OCI-LY1 (cell line): ENCODE results near the gene GASK1A.
"Not testable (repeated sequence)": the region's sequence is repeated elsewhere in the genome, so short reads cannot be mapped to it uniquely, and the experiment has no call there.

ENCODE experiments used
- H2AFZ ChIP-seq: fragments of 200-600 bp; sonication (generic), shearing (Covaris generic); 2 replicates; pipeline ENCODE4 v1.6.0; 2014; ENCODE audit warnings: antibody characterized with exemption, mild to moderate bottlenecking, low read length
- H3F3A ChIP-seq: fragments of 200-600 bp; sonication (generic), shearing (Covaris generic); 2 replicates; pipeline ENCODE4 v1.6.0; 2014; ENCODE audit warnings: mild to moderate bottlenecking, antibody characterized with exemption, low read length, moderate library complexity; ENCODE audit not compliant: insufficient read depth
- H3K27ac ChIP-seq: fragments of 200-600 bp; sonication (generic); 2 replicates; pipeline ENCODE4 v1.5.1; 2014; ENCODE audit warnings: low read length, mixed run types, mild to moderate bottlenecking, low read depth; ENCODE audit not compliant: poor library complexity, severe bottlenecking
- H3K27me3 ChIP-seq: fragments of 200-600 bp; sonication (generic); 2 replicates; pipeline ENCODE4 v1.6.0; 2014; ENCODE audit warnings: antibody characterized with exemption, mild to moderate bottlenecking, low read length, moderate library complexity; ENCODE audit not compliant: insufficient read depth
- H3K36me3 ChIP-seq: fragments of 200-600 bp; sonication (generic); 2 replicates; pipeline ENCODE4 v1.6.1; 2014; ENCODE audit warnings: mild to moderate bottlenecking, antibody characterized with exemption, low read length, moderate library complexity, mixed read lengths; ENCODE audit not compliant: insufficient read depth
- H3K4me1 ChIP-seq: fragments of 200-600 bp; sonication (generic); 2 replicates; pipeline ENCODE4 v1.5.1; 2014; ENCODE audit warnings: mild to moderate bottlenecking, low read length, moderate library complexity; ENCODE audit not compliant: insufficient read depth, severe bottlenecking
- H3K4me2 ChIP-seq: fragments of 200-600 bp; sonication (generic), shearing (Covaris generic); 2 replicates; pipeline ENCODE4 v1.6.1; 2014; ENCODE audit warnings: low read length
- H3K4me3 ChIP-seq: fragments of 200-600 bp; sonication (generic); 2 replicates; pipeline ENCODE4 v1.5.1; 2014; ENCODE audit warnings: low read length, low read depth, mild to moderate bottlenecking, mixed read lengths; ENCODE audit not compliant: poor library complexity, severe bottlenecking
- H3K79me2 ChIP-seq: fragments of 200-600 bp; shearing (Covaris generic); 2 replicates; pipeline ENCODE4 v1.6.1; 2016; ENCODE audit warnings: mixed run types, low read length, mixed read lengths; ENCODE audit not compliant: insufficient read depth
- H3K9ac ChIP-seq: fragments of 200-600 bp; sonication (generic), shearing (Covaris generic); 2 replicates; pipeline ENCODE4 v1.6.1; 2014; ENCODE audit warnings: mild to moderate bottlenecking, low read length, mixed read lengths
- H3K9me2 ChIP-seq: fragments of 200-600 bp; sonication (generic), shearing (Covaris generic); 2 replicates; pipeline ENCODE4 v1.6.1; 2014; ENCODE audit warnings: low read depth, mild to moderate bottlenecking, low read length, mixed read lengths
- H3K9me3 ChIP-seq: fragments of 200-600 bp; shearing (Covaris generic); 2 replicates; pipeline ENCODE4 v1.6.1; 2014; ENCODE audit warnings: low read length, mixed read lengths
- H4K20me1 ChIP-seq: fragments of 200-600 bp; sonication (generic), shearing (Covaris generic); 2 replicates; pipeline ENCODE4 v1.6.0; 2016; ENCODE audit warnings: mild to moderate bottlenecking, low read length; ENCODE audit not compliant: insufficient read depth
- EZH2 ChIP-seq: fragments of 200-600 bp; sonication (generic), shearing (Covaris generic); IDR thresholded peaks from 2 replicates; pipeline ENCODE4 v1.8.0; 2017; ENCODE audit warnings: borderline replicate concordance, mixed run types, mild to moderate bottlenecking, antibody characterized with exemption, low read length, moderate library complexity, mixed read lengths
- TF ChIP-seq, protein P1 (sequence below): fragments of 200-600 bp; sonication (generic), shearing (Covaris generic); IDR thresholded peaks from 2 replicates; pipeline ENCODE4 v1.5.1; 2017; ENCODE audit warnings: mild to moderate bottlenecking, antibody characterized with exemption, low read length, moderate library complexity, mixed read lengths

The GASK1A gene

DNA sequence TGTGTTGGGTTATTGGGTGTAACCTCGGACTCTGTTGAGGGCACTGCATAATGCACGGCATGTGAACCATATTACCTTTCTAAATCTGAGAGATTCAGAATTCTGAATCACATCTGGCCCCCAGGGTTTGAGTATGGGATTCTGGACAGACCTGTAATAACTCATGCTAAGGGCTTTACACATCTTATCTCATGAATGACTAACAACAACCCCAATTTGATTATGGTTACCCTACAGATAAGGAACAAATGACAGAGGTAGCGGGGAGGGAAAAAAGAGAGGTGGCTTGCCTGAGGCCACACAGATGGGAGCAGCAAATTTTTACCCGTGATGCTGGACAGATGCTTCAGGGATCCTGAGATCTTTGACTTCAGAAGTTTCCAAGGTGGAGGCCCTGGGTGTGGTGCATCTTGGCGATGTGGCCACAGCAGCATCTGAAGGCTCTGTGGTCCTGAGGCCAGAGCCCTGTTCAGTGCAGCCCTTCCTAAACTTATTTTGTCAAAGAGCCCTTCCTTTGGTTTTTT lies 83.0 kb downstream of the GASK1A start:
- H3K9ac ChIP-seq = no peak overlapping the region
- no peak overlapping the region for H3K27ac ChIP-seq

GRCh38 chr3:43062564-43063040 lies 83.5 kb downstream of the GASK1A start:
- Histone ChIP-seq H3K9me2 (no peaks in the 10 kb centered on the region), H3K4me2 (no peak overlapping the region), H3K36me3 (no peaks in the 10 kb centered on the region), H3K27ac (no peak overlapping the region), H3K9ac (no peak overlapping the region), H3K9me3 (no peaks in the 10 kb centered on the region), H3K4me3 (no peak overlapping the region), H3K79me2 (no peaks in the 10 kb centered on the region), H3F3A (no peaks in the 10 kb centered on the region), H2AFZ (no peak overlapping the region), H3K27me3 (no peaks in the 10 kb centered on the region), H4K20me1 (no peaks in the 10 kb centered on the region), H3K4me1 (no peaks in the 10 kb centered on the region)
- TF ChIP-seq, protein P1, sequence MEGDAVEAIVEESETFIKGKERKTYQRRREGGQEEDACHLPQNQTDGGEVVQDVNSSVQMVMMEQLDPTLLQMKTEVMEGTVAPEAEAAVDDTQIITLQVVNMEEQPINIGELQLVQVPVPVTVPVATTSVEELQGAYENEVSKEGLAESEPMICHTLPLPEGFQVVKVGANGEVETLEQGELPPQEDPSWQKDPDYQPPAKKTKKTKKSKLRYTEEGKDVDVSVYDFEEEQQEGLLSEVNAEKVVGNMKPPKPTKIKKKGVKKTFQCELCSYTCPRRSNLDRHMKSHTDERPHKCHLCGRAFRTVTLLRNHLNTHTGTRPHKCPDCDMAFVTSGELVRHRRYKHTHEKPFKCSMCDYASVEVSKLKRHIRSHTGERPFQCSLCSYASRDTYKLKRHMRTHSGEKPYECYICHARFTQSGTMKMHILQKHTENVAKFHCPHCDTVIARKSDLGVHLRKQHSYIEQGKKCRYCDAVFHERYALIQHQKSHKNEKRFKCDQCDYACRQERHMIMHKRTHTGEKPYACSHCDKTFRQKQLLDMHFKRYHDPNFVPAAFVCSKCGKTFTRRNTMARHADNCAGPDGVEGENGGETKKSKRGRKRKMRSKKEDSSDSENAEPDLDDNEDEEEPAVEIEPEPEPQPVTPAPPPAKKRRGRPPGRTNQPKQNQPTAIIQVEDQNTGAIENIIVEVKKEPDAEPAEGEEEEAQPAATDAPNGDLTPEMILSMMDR = no peak
- TF ChIP-seq EZH2 = no peak

More for the DNA sequence above, 83.0 kb downstream of the GASK1A start:
- H3K4me1 ChIP-seq = no peaks in the 10 kb centered on the region
- no peaks in the 10 kb centered on the region for H3K9me2 ChIP-seq
- no peaks in the 10 kb centered on the region for H3K79me2 ChIP-seq
- H2AFZ ChIP-seq = no peak overlapping the region
- H3K36me3 ChIP-seq = no peaks in the 10 kb centered on the region
- H3K27me3 ChIP-seq = no peaks in the 10 kb centered on the region
- no peak overlapping the region for H3K4me2 ChIP-seq
- no peaks in the 10 kb centered on the region for H4K20me1 ChIP-seq
- H3K4me3 ChIP-seq = no peak overlapping the region
- H3K9me3 ChIP-seq = no peaks in the 10 kb centered on the region
- no peaks in the 10 kb centered on the region for H3F3A ChIP-seq
- TF ChIP-seq, protein P1 = no peak
- no peak for TF ChIP-seq EZH2

DNA sequence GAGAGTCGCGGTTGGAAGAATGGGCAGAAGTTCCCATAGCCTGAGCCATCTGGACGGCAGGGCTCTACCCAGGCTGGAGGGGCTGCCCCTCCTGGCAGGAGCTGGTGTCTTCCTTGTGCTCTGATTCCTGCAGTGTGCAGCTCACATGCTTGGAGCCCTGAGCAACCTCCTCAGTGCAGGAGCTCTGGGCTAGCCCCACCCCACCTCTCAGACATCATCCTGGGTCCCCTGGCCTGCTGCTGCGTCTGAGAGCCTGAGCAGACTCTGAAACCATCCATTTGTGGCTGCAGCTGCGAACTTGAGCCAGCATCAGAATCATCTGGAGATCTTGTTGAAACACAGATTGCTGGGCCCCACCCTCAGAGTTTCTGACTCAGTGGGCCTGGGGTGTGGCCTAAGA lies 84.0 kb downstream of the GASK1A start:
- H3K4me3 ChIP-seq = no peak overlapping the region
- H3K27ac ChIP-seq = no peak overlapping the region
- H4K20me1 ChIP-seq = no peaks in the 10 kb centered on the region
- H3K4me2 ChIP-seq = no peak overlapping the region
- no peaks in the 10 kb centered on the region for H3K79me2 ChIP-seq
- H3K9me3 ChIP-seq = no peaks in the 10 kb centered on the region
- no peak for TF ChIP-seq EZH2
- TF ChIP-seq, protein P1 = no peak
- no peaks in the 10 kb centered on the region for H3K9me2 ChIP-seq
- H3K4me1 ChIP-seq = no peaks in the 10 kb centered on the region
- no peaks in the 10 kb centered on the region for H3F3A ChIP-seq
- no peak overlapping the region for H2AFZ ChIP-seq
- H3K9ac ChIP-seq = no peak overlapping the region
- no peaks in the 10 kb centered on the region for H3K36me3 ChIP-seq
- H3K27me3 ChIP-seq = no peaks in the 10 kb centered on the region

DNA sequence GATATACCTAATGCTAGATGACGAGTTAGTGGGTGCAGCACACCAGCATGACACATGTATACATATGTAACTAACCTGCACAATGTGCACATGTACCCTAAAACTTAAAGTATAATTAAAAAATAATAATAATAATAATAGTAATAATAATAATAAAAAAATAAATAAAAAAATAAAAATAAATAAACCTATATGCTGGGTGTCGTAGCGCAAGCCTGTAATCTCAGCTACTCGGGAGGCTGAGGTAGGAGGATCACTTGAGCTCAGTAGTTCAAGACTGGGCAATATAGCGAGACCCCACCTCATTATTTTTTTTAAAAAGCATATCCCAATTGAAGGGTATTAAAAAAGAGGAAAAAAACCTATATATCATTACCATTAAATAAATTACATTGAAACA lies 91.6 kb downstream of the GASK1A start:
- H3K9ac ChIP-seq, H2AFZ ChIP-seq, H3K27ac ChIP-seq, H3K4me1 ChIP-seq, H3K79me2 ChIP-seq, H3K9me3 ChIP-seq, H3F3A ChIP-seq, H3K4me2 ChIP-seq, H3K4me3 ChIP-seq, H4K20me1 ChIP-seq, H3K9me2 ChIP-seq, H3K27me3 ChIP-seq, H3K36me3 ChIP-seq: not testable (repeated sequence)
